ENCODE measurements around the gene NT5DC4. TPM values are rescaled to one million over a fixed set of nuclear protein-coding genes. Genes with fewer than 3 reads are reported as not detected.

The NT5DC4 gene
- total and polyA plus RNA-seq, 2 of the 8 experiments (the other 6 are each of a cell fraction or from before 2014, with no cell fraction given) = not detected

GRCh38 chr2:112762276-112762675 lies 41.5 kb downstream of the NT5DC4 start:
- Histone ChIP-seq H3K23ac (ENCODE audit: insufficient read length) (no peak overlapping the region), H3K27ac (ENCODE audit: low read depth, low read length) (no peak overlapping the region), H3K4me3 (ENCODE audit: extremely low read depth in 1 of 4, insufficient read depth in 2 of 4, low read depth in 3 of 4, low read length in 4 of 4) (no peak overlapping the region), H3K4ac (replicated peaks; ENCODE audit: insufficient read length, low read depth, low read length) (no peak overlapping the region), H2BK12ac (ENCODE audit: low read depth, low read length) (no peak overlapping the region), H4K20me1 (replicated peaks in 1 of 2; ENCODE audit: control insufficient read depth in 1 of 2, insufficient read depth in 2 of 2, low read length in 2 of 2) (peaks cover 0 to 1% of the 10 kb centered on the region in 2 experiments), H2BK5ac (ENCODE audit: low read depth, low read length) (no peak overlapping the region), H3K14ac (ENCODE audit: insufficient read length) (no peak overlapping the region), H3K18ac (ENCODE audit: extremely low read depth, low read length) (no peak overlapping the region), H2AFZ (ENCODE audit: low read length) (no peak overlapping the region), H3K4me1 (replicated peaks in 1 of 4; ENCODE audit: control insufficient read depth in 3 of 4, insufficient read depth in 4 of 4, low read length in 3 of 4) (peaks cover 0 to 8% (median 3%) of the 10 kb centered on the region in 4 experiments; a peak in 3 of 7 replicates), H3K9me3 (ENCODE audit: insufficient read depth in 2 of 2, low read depth in 1 of 2, low read length in 1 of 2) (no peaks in the 10 kb centered on the region), H3K79me2 (ENCODE audit: control insufficient read depth in 1 of 2, insufficient read depth in 2 of 2, low read length in 2 of 2) (peaks cover 0 to 8% of the 10 kb centered on the region in 2 experiments; a peak in 1 of 4 replicates), H4K91ac (replicated peaks; ENCODE audit: insufficient read length, low read length) (no peak overlapping the region), H2BK20ac (ENCODE audit: low read length) (no peak overlapping the region), H4K5ac (ENCODE audit: insufficient read length, low read depth, low read length) (no peak overlapping the region), H3K27me3 (replicated peaks in 1 of 4; ENCODE audit: control insufficient read depth in 3 of 4, extremely low read depth in 1 of 4, insufficient read depth in 3 of 4, low read length in 3 of 4) (no peaks in the 10 kb centered on the region), H3K36me3 (ENCODE audit: control insufficient read depth in 2 of 4, insufficient read depth in 4 of 4, low read length in 3 of 4) (peaks cover 0 to 24% (median 5%) of the 10 kb centered on the region in 4 experiments; a peak in 4 of 8 replicates), H3K23me2 (ENCODE audit: low read depth, low read length) (peaks cover 6% of the 10 kb centered on the region), H2BK15ac (ENCODE audit: low read length) (no peak overlapping the region), H2AK5ac (ENCODE audit: low read depth, low read length) (no peak overlapping the region), H4K8ac (ENCODE audit: extremely low read depth, insufficient read depth, low read length) (no peak overlapping the region), H2BK120ac (replicated peaks; ENCODE audit: low read depth, low read length) (no peak overlapping the region), H3K4me2 (ENCODE audit: insufficient read depth in 1 of 2, low read depth in 2 of 2, low read length in 2 of 2) (no peak overlapping the region), H3K9ac (replicated peaks in 1 of 4; ENCODE audit: extremely low read depth in 1 of 4, low read depth in 3 of 4, low read length in 3 of 4) (no peak overlapping the region), H3K79me1 (ENCODE audit: low read depth, low read length) (peaks cover 4% of the 10 kb centered on the region; the same call in 1 of the 2 replicates), H3K56ac (replicated peaks; ENCODE audit: insufficient read length, low read depth, low read length) (no peak overlapping the region)
- ChIA-PET POLR2A (ENCODE audit: partially characterized antibody) (no interaction called here), CTCF (ENCODE audit: partially characterized antibody) (interaction anchor here (0.6 to 4.6 kb wide), 5 partner anchors 12 to 180 kb away, joined by 3 to 17 read pairs (median 12); no protein-coding TSS in a partner anchor)
- 87% methylated on average over 4 of the region's 4 CpGs; no CpG with 5 or more reads in 1 of the 2 experiments for WGBS, 2 experiments (ENCODE audit: extremely low coverage in 1 of 2, insufficient coverage in 1 of 2, insufficient read length in 1 of 2, insufficient replicate concordance in 2 of 2, low coverage in 1 of 2, low lambda C conversion rate in 2 of 2, missing lambda C conversion rate in 1 of 2)
- FAIRE-seq (no peak), DNase-seq (ENCODE audit: low read depth in 1 of 2, low spot score in 2 of 2) (no peak)
- no peak for TF ChIP-seq CEBPB (IDR thresholded peaks at IDR 0.05; ENCODE audit: low read depth, low read length)
- TF ChIP-seq NANOG (IDR thresholded peaks at IDR 0.05; ENCODE audit: insufficient read depth, low read depth, low read length, poor library complexity, severe bottlenecking) = no peak
- TF ChIP-seq MAX (IDR thresholded peaks at IDR 0.05) = no peak

All from H1 (cell line).